Activated gamma-delta T cell (primary cell): ENCODE results near the gene PAK1.

Source experiments
- DNase-seq: peaks from one replicate; lab custom pipeline; 2025; lab: John Stamatoyannopoulos, UW

Gene PAK1

DNA sequence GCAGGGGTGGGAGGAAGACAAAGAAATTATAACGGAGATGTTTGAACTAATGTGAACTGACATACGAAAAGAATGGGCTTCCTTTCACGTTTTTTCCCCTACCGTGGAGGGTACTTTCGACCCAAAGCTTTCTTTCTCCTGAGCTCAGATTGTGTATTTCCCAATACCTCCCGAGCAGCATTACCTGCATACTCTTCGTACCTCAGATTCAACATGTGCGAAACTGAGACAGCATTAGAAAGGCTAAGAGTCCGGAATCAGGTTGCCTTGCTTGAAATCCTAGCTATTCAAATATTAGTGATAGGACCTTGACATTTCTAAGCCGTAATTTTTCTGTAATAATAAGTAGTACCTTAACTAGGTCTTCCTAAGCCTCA, 778 bp upstream of the PAK1 start:
- DNase-seq = no peak

DNA sequence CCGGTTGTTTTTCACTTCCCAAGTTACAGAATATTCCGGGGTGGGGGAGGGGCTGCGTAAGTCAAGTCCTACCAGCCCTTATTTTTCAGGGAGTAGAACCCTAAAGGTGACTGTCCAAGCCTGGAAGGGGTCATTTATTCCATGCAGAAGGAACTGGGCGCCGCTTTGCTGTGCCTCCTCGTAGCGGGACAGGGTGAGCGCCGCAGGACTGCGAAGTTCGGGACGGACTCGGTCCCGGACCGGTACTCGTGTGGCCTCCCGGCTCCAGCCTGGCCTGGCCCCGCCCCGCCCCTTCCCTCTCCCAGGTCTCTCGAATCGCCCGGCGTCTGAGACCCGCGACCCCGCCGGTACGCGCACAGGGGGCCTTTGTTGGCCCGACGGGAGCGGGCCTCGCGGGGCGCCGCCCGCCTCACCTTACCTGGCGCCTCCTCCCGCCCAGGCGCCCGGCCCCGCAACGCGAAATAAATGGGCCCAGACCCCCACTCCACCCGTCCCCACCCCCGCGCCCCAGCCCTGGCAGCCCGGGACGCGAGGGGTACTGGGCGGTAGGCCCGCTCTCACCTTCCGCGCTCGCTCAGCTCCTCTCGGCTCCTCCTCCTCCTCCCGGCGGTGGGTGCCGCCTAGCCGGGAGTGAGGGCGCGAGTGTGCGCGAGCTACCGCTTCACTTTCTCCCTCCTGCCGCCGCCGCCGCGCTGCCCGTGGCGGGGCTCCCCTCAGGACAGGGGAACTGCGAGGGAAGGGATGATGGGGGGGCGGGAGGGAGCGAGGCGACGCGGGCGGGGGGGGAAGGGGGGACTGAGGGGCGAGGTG, 698 bp downstream of the PAK1 start:
- DNase-seq = peak; percentile 37

DNA sequence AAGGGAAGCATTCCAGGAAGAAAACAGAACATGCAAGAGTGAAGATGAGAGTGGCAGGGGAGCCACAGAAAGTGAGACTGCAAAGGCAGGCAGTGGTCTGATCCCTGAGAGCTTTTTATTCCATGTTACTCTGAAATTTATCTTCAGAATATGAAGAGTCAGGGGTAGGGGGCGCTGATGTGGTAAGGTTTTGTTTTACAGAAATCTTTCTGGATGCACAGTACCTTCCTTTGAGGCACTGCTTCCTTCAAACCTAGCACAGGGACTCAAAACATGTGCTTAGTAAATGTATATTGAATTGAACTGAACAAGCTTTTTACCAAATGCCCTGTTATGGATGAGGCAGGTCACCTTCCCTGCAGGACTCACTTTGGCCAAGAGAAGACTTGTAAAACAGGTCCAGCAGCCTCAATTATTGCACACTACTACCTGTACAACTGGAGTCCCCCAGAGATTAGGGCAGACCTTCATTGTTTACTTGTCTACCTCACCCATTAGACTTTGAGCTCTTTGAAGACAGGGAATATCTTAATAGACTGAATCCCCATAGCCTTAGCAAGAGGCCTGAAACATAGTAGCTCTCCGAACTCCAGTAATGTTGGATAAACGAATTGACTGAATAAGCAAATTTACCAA, 2.2 kb downstream of the PAK1 start:
- no peak for DNase-seq

DNA sequence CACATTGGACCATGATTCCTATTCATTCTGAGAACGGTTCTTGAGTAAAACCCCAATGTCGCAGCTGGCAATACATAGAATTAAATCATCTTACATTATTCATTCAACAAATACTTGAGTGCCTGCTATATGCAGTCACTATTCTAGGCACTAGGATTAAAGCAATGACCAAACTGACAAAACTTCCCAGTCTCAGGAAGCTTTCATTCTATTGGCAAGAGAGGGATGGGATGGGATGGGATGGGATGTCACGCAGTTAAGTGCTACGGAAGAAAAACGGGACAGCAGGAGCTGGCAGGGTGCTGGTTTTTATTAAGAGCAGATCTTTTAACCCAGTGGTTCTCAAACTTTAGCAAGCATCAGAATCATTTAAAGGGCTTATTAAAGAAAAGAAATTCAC, 2.9 kb downstream of the PAK1 start:
- DNase-seq = no peak

DNA sequence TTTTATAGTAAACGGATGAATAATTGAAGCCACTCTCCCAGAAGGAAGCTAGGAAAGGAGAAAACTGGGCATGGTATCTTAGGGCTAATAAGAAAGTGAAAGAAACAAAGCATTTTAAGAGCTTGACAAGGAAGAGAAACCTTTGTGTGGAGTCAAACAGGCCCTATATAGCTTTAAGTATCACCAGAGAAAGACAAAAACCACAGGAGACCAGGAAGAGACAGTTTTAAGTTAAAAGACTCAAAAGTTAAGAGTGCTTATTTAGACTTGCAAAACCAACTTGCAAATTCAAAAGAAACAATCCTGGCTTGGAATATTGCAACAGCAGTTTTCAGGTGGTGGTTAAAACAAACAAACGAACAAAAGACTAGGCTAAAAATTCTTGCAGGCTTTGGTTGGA, 3.4 kb downstream of the PAK1 start:
- no peak for DNase-seq

DNA sequence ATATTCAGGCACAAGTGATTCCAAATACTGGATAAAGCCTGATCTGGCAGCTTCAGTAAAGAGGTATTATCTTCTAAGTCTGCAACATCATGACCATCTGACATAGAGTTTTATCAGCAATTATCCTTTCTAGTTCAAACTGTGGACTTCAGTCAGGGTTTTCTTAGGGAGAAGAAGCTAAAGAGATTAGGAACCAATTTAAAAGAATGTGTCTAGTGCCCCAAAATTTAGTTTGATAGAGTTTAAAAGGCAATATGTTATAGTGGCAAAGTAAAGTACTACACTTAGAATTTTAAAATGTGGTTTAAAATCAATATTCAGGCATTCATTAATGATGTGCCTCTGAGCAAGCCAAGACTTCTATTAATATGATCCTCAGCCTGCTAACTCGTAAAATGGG, 5.4 kb downstream of the PAK1 start:
- no peak for DNase-seq

DNA sequence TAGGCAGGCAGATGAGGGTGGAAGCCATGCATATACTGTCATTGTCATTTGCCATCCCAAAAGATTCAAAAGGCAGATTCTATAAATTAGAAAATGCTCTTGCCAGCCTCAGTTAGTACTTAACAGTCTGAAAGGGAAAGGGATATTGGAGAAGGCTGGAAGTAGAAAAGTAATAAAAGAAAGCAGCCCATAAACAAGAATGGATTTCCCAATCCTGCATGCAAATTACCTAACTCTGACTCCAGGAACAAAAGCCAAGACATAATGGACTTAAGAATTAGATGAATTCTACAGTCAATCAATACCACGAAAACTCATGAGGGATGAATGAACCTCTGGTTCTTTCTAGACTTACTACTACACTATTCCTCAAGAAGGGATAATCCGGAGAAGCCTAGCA, 5.9 kb downstream of the PAK1 start:
- no peak for DNase-seq

DNA sequence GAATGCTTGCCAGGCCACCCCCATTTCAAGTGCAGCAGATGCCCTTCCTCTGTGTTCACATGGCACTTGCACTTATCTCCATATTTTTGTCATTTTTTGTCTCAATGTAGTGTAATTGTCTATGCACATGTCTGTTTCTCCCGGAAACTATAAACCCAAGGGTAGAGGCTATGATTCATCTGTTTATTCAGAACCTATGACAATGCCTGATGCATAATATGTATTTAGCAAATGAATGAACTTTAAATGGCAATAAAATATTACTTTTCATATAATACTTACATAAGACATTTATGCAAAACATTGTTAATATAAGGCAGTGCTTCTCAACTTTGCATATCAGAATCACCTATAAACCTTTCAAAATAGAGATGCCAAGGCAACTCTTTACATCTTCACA, 6.7 kb downstream of the PAK1 start:
- DNase-seq = no peak

DNA sequence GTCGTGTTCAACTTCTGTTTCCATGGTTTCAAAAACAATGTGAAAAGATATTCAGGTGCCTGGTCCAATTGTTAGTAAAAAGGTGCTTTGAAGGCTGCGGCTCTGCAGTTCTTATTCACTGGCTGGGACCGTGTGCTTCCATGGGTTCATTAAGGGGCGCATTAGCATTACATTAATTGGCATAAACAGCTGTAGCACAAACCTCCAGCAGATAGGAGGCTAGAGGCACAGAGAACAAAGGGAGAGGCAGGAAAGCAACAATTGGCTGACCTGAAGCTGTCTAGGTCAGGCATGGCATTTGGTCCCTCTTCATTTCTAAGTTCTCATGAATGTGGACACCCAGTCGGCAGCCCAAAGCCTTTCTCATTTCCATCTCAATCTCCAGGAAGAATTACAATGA, 16.6 kb downstream of the PAK1 start:
- DNase-seq = no peak

DNA sequence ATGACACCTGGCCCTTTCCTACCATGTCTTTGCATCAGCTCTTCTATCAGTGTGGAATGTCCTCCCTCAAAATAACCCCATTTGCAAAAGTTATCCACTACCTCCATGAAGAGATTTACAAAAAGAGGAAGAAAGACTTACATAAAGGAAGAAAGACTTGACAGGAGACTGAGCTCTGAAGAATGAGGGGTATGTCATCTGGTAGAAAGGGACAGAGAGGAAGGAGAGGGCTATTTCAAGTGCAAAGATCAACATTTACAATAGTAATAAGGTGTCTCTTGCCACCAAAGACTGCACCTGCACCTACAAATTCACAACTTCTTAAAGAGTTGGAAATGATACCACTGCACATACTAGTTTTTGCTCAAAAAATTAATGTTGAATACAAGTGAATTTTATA, 18.2 kb downstream of the PAK1 start:
- DNase-seq = no peak

DNA sequence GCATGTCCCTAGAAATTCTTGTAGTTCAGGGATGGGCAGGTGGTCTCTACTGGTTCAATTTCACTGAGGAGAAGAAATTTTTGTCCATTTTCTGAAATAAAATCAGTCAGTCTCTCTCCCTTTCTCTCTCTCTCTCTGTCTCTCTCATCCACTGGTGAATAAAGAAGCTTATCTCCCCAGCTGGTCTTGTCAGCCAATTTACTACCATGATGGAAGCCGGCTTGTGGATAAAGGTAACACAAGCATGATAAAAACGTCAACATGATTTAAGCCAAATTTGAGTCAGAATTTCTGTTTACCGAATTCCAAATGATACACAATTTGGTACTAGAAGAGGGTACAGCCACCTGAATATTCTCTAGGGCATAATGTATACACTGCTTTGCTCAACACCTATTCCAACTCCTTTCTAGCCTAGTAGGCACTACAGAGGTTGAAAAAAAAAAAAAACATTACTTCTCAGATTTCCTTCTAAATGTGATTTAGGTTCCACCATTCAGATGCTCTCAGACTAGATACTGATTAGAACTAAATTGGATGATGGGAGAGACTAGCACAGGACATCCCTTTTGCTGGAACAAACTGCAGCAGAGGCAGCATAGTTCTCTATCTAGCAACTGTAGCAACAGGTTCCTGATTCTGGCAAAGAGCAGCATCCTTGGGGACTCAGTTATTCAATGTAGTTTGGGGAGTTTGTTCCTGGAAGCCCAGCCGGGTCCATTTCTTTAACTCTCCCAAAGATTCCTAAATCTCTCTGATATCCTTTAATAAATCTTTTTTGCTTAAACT, 18.8 kb downstream of the PAK1 start:
- DNase-seq = no peak

DNA sequence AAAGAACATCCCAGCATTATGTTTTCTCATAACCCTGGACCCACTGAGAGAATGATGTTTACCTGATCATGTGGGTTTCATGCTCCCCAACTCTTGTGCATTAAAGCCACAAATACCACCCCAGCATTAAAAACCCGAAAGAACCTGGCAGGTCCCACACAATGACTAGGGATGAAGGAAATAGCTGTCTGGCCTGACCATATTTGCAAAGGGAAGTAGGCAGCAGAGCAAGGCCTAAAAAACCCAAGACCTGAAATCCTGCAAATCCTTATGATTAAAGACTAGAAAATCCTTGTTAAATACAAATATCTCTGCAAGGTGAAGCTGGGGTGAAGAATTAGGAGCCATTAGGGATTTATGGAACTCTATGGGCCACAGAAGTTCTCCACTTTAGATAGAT, 23.7 kb downstream of the PAK1 start:
- DNase-seq = no peak

DNA sequence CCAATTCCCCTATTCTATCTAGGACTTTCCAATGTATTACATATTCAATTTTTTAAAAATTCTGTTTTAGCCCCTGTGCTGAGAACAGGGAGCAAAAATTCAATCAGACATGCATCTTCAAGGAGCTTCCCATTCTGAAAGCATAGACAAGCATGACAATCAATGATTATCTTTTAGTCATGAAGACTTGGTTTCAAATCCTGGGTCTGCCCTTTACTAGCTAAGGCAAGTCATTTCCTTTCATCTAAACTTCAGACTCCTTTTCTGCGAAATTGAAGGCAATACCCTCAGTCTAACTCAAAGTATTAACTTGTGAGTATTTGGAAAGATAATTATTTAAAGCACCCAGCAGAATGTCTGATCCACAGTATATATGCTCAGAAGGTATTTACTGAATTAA, 24.1 kb downstream of the PAK1 start:
- no peak for DNase-seq

DNA sequence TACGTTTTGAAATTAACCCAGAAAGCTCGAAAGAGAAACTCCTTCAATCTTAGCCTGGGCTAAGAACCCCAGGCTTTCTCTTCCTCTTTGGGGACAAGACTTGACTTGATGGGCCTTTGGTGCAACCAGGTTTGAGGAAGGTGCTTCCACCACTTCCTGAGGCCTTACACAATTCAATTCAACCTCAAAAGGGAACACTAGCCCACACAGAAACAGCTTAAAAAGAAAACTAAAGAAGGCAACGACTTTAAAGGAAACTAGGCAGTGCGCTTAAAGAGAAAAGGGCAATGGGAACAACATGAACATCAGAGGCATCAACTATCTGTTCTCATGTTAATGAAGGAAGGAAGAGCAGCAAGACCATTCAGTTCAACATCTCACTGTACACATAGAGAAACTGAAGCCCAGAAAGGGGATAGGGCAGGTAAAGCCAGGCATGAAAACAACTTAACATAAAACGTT, 24.8 kb downstream of the PAK1 start:
- DNase-seq = no peak

DNA sequence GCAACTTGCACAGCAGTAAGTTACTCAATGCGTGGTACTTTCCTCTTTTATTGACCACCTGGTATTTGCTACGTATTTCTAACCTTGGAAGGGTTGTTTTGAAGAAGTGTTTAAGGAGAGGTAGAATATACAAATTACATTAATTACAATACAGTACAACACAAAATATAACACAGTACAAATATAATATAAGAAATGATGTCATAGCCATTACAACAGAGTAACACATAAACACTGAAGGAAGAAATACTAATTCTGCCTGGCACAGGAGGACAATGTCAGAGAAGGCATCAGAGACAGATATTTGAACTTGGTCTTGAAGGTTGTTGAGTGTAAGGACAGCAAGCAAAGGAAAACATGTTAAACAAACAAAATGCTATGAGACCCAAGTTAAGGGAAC, 25.6 kb downstream of the PAK1 start:
- no peak for DNase-seq

DNA sequence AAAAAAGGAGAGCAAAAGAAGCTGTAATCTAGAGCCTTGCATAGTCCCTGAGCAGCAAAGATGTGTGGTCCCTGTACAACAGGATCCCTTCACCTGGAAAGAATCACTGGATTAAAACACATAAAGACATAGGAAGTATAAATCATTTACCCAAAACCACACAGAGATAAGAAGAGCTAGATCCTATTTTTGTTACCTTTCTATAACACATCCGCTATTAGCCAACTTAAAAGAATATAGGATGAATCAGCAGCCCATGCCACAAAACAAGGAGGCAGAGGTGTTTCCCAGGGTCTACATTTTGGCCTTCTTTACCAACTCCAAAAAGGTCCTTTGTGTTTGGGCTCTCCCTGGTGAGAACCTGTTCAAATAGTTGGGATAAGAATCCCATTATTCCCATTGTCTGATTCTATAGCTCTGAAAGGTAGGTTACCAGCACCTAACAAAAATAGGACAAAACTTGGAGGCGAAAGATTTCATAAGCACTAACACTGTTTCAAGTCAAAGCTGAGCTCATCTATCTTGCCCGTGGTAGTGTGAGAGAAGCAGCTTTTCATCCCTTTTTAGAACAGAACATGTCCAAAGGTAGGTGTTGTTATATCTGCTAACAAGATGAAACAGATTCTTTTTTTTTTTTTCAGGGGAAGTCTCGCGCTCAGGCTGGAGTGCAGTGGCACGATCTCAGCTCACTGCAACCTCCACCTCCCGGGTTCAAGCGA, 26.8 kb downstream of the PAK1 start:
- no peak for DNase-seq

DNA sequence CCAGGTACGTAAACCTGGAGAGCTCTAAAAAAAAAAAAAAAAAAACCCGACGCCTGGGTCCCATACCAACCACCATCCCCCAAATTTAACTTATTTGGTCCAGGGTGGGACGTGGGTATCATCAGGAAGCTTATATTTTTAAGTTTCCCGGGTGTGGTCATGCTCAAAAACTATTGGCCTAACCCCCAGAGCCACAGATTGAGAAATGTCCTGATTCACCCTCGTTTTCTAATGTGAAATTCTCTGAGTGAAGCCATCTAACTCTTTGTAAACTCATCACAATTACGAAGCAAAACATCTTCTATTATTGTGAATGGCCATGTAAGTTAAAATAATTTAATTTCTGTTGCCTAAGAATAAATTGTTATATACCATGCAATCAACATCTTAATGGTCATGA, 29.6 kb downstream of the PAK1 start:
- no peak for DNase-seq

DNA sequence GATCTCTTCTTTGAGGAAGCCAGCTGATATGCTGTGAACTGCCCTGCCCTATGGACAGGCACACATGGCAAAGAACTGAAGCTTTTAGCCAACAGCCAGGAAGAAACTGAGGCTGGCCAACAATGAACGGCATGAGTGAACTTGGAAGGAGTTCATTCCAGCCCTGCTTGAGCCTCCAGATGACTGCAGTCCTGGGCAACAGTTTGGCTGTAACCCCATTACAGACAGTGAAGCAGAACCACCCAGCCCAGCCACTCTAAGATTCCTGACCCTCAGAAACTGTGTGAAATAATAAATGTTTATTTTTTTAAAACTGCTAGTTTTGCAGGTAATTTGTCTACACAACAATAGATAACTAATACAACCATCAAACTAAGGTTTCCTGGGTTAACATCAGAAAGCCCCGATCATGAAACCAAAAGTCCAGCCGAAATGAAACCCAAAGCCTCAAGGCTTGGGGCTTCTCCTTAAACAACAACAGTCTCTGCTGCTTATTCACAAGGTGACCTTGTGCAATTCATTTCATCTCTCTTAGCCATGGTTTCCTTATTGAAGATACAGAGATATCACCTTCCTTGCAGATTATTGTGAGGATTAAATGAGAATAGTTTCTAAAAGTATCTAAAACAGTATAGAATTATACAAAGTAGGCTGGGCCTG, 31.4 kb downstream of the PAK1 start:
- no peak for DNase-seq

DNA sequence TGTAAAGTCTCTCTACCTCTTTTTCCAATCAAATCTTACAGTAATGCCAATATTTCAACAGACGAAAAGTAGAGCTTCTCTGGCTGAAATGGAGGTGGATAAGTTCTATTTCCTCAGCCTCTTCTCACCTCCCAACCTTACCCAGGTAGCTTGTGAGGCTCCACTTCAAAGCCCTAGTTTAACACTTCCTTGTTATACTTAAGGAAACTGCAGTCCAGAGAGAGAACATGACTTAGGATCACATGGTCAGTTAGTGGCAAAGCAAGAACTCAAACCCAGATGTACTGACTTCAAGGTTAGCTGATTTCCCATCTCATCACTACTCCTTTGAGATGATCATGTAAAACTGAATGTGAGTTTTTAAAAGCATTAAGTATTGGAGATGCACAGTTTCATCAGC, 32.5 kb downstream of the PAK1 start:
- no peak for DNase-seq

DNA sequence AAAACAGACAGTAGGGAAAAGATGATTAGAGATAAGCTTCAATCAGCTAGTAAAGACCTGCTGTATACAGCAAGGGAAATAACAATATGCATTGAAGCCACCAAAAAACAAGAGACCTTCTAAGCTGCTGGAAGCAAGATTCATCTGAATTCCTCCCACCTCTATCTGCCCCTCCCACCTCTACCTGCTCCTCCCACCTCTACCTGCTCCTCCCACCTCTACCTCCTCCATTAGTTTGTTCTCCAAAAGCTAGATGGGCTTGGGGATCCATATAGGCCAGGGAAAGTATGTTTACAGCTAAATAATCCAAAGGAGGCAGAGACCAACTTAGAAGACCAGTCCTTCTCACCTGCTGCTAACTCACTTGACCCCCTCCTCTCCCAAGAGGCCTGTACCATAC, 33.2 kb downstream of the PAK1 start:
- no peak for DNase-seq

DNA sequence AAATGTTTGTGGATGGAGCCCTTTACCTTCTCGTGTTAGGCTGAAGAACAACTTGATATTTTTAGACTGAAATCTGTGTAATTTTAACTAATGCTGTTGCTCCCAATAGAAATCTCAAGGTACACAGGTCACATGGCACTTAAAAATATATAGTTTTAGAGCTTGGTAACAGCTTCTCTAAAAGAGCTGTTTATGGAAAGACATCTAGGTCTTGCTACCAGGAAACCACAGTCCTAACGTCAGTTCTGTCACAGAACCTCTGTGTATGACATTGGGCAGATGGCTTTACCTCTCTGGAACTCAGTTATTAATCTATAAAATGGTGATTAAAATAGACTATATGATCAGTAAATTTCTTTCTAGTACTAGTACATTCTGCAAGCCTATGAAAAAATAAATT, 35.4 kb downstream of the PAK1 start:
- no peak for DNase-seq

DNA sequence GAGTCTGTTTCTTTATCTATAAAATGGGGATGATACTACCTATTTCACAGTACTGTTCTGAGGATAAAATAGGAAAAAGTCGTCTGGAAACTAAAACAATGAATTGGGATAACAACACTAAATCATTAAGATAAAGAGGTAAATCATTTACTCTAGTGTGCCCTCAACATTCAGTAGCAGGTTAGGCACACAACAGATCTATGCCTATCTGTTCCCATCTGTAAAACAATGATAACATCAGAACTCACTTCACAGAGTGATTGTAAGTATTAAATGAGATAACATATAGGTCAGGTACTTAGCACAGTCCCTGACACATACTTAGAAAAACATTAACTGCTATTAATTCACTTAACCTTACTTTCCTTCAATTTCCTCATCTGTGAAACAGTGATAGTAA, 36.9 kb downstream of the PAK1 start:
- DNase-seq = no peak
